HCT116 (cell line): ENCODE data around the gene LBHD1. TPM values are rescaled to one million over a fixed set of nuclear protein-coding genes. Genes with fewer than 3 reads are reported as not detected.

ENCODE experiments used
- ATAC-seq: fragments of 200-7000 bp; cut with Tn5 transposase; 2 replicates; pipeline ENCODE4 v1.9.1; 2020; ENCODE audit warnings: mild to moderate bottlenecking, moderate library complexity
- BruUV-seq: library from RNA; stranded (reverse); fragments of 400-500 nt; replicated peaks from 2 replicates; lab custom pipeline; 2021; lab: Mats Ljungman, UMichigan
- CTCF ChIA-PET: fragments of 300-600 bp; sonication (Branson Sonifier 250); formaldehyde crosslinking; loops from one replicate; lab custom pipeline; 2021; ENCODE audit warnings: antibody characterized with exemption; lab: Charles Lee
- POLR2A ChIA-PET: fragments of 300-600, 350-600 bp; sonication (Branson Sonifier 250); formaldehyde crosslinking; loops from one replicate; lab custom pipeline; 2021; ENCODE audit warnings: antibody characterized with exemption; lab: Charles Lee
- RAD21 ChIA-PET, 2 experiments: fragments of 300-600 bp; sonication (Branson Sonifier 250); formaldehyde crosslinking; loops; one replicate each; lab custom pipeline; 2023; ENCODE audit warnings: low total read pairs in 2 of 2; ENCODE audit not compliant: uncharacterized antibody in 2 of 2, unreplicated experiment in 2 of 2, low non-redundant PET in 1 of 2; lab: Charles Lee
- DNase-seq: peaks from one replicate; pipeline ENCODE4 v3.0.0-alpha.2; 2010; ENCODE audit warnings: low read depth, low spot score
- H2AFZ ChIP-seq: fragments of 200-600 bp; shearing (Covaris generic), sonication (generic); 2 replicates; pipeline ENCODE4 v1.6.1; 2017; ENCODE audit warnings: low read depth, mixed run types, mixed read lengths, antibody characterized with exemption, low read length; ENCODE audit not compliant: poor library complexity, severe bottlenecking
- H3K27ac ChIP-seq: 2 replicates; pipeline ENCODE4 v1.5.1; 2012; ENCODE audit warnings: low read depth, low read length
- H3K27me3 ChIP-seq: fragments of 200-600 bp; sonication (generic); 2 replicates; pipeline ENCODE4 v1.6.1; 2016; ENCODE audit warnings: mixed run types, low read length, mixed read lengths; ENCODE audit not compliant: insufficient read depth
- H3K36me3 ChIP-seq, 2 experiments: fragments of 200-500 bp in 1 of 2; fragments of 200-600 bp in 1 of 2; sonication (Bioruptor generic) in 1 of 2; sonication (generic) in 1 of 2; 2 replicates each; pipeline versions ENCODE4 v1.5.1 to v1.6.1; 2014 to 2016; ENCODE audit warnings: low read length in 2 of 2, inconsistent platforms in 1 of 2, mixed read lengths in 1 of 2, mixed run types in 1 of 2; ENCODE audit not compliant: insufficient read depth in 2 of 2, control insufficient read depth in 1 of 2
- H3K4me1 ChIP-seq, 2 experiments: fragments of 200-600 bp in 1 of 2; sonication (generic) in 1 of 2; 2 replicates each; pipeline versions ENCODE4 v1.5.1 to v1.6.1; 2012 to 2017; ENCODE audit warnings: low read length in 2 of 2, inconsistent platforms in 1 of 2, mild to moderate bottlenecking in 1 of 2, mixed read lengths in 1 of 2, mixed run types in 1 of 2, moderate library complexity in 1 of 2; ENCODE audit not compliant: insufficient read depth in 2 of 2, control insufficient read depth in 1 of 2
- H3K4me2 ChIP-seq: fragments of 200-600 bp; sonication (generic); 2 replicates; pipeline ENCODE4 v1.6.1; 2017; ENCODE audit warnings: mixed run types, low read length, mixed read lengths
- H3K4me3 ChIP-seq, 2 experiments: fragments of 200-600 bp in 1 of 2; sonication (generic) in 1 of 2; replicated peaks in 1 of 2; 2 replicates each; pipeline ENCODE4 v1.5.1; 2011 to 2016; ENCODE audit warnings: low read length in 2 of 2, control low read depth in 1 of 2, low read depth in 1 of 2, mild to moderate bottlenecking in 1 of 2, mixed read lengths in 1 of 2, mixed run types in 1 of 2
- H3K79me2 ChIP-seq: fragments of 200-600 bp; sonication (generic); 2 replicates; pipeline ENCODE4 v1.6.1; 2017; ENCODE audit warnings: mild to moderate bottlenecking, mixed run types, low read length, moderate library complexity, mixed read lengths; ENCODE audit not compliant: insufficient read depth
- H3K9ac ChIP-seq: fragments of 200-600 bp; sonication (generic); 2 replicates; pipeline ENCODE4 v1.6.1; 2016; ENCODE audit warnings: low read length, mixed read lengths
- H3K9me2 ChIP-seq: fragments of 200-600 bp; sonication (generic), shearing (Covaris generic); 2 replicates; pipeline ENCODE4 v1.6.1; 2017; ENCODE audit warnings: mixed run types, mild to moderate bottlenecking, moderate library complexity; ENCODE audit not compliant: insufficient read depth
- H3K9me3 ChIP-seq, 2 experiments: fragments of 200-500 bp in 1 of 2; fragments of 200-600 bp in 1 of 2; sonication (Bioruptor generic) in 1 of 2; sonication (generic) in 1 of 2; 2 replicates each; pipeline ENCODE4 v1.6.1; 2014 to 2017; ENCODE audit warnings: low read length in 2 of 2, mixed read lengths in 2 of 2, inconsistent platforms in 1 of 2, low read depth in 1 of 2, mild to moderate bottlenecking in 1 of 2, mixed run types in 1 of 2, moderate library complexity in 1 of 2; ENCODE audit not compliant: control insufficient read depth in 1 of 2, insufficient read depth in 1 of 2
- H4K20me1 ChIP-seq: fragments of 200-600 bp; sonication (generic), shearing (Covaris generic); 2 replicates; pipeline ENCODE4 v1.6.1; 2017; ENCODE audit warnings: mixed run types, mild to moderate bottlenecking, moderate library complexity; ENCODE audit not compliant: insufficient read depth
- CEBPB ChIP-seq: IDR thresholded peaks from 2 replicates; pipeline ENCODE4 v1.6.1; 2012; ENCODE audit warnings: low read depth
- ELF1 ChIP-seq: IDR thresholded peaks from 2 replicates; pipeline ENCODE4 v1.6.1; 2012; ENCODE audit warnings: low read depth, borderline replicate concordance
- FOSL1 ChIP-seq: IDR thresholded peaks from 2 replicates; pipeline ENCODE4 v1.6.1; 2012; ENCODE audit warnings: low read depth
- POLR2A ChIP-seq: IDR thresholded peaks from 2 replicates; pipeline ENCODE4 v1.7.0; 2011; ENCODE audit warnings: borderline replicate concordance; ENCODE audit not compliant: insufficient read depth, insufficient read length; ENCODE audit errors: extremely low read depth
- SIN3A ChIP-seq: IDR thresholded peaks from 2 replicates; pipeline ENCODE4 v1.6.1; 2012; ENCODE audit warnings: low read depth
- SP1 ChIP-seq: IDR thresholded peaks from 2 replicates; pipeline ENCODE4 v1.6.1; 2012; ENCODE audit warnings: low read depth
- TCF7L2 ChIP-seq: IDR thresholded peaks from 2 replicates; pipeline ENCODE4 v1.7.0; 2011; ENCODE audit warnings: borderline replicate concordance, inconsistent platforms; ENCODE audit not compliant: insufficient read depth, insufficient read length; ENCODE audit errors: extremely low read depth
- YY1 ChIP-seq: IDR thresholded peaks from 2 replicates; pipeline ENCODE4 v1.6.1; 2011; ENCODE audit warnings: low read length, low read depth, moderate library complexity, mild to moderate bottlenecking; ENCODE audit not compliant: insufficient replicate concordance; ENCODE audit errors: extremely low read depth
- ZNF274 ChIP-seq: fragments of 200-500 bp; sonication (Bioruptor generic); IDR thresholded peaks from 2 replicates; pipeline ENCODE4 v1.6.1; 2014; ENCODE audit warnings: mild to moderate bottlenecking, low read depth, low read length, inconsistent platforms
- intact Hi-C: fragments of 100-400 bp; cut with micrococcal nuclease; formaldehyde crosslinking; loops from 2 replicates; pipeline ENCODE4 v1.10.0; 2022
- total RNA-seq: library from RNA; stranded (reverse); gene quantifications from one replicate; pipeline ENCODE4 v1.2.1, GENCODE V29; 2021; ENCODE audit not compliant: unreplicated experiment
- TF ChIP-seq, protein P1 (sequence below): IDR thresholded peaks from 2 replicates; pipeline ENCODE4 v1.6.1; 2012
- TF ChIP-seq, protein P2 (sequence below): IDR thresholded peaks from 2 replicates; pipeline ENCODE4 v1.6.1; 2011; ENCODE audit warnings: mild to moderate bottlenecking, low read length, moderate library complexity; ENCODE audit not compliant: insufficient replicate concordance; ENCODE audit errors: extremely low read depth
- TF ChIP-seq, protein P3 (sequence below): IDR thresholded peaks from 2 replicates; pipeline ENCODE4 v1.6.1; 2012; ENCODE audit warnings: low read depth

The LBHD1 gene
- total RNA-seq, 1 experiment from 2014 or later: 14.7 TPM

GRCh38 chr11:62709247-62710000, 37.4 kb upstream of the LBHD1 start:
- Histone ChIP-seq H3K79me2 (peaks cover 24% of the 10 kb centered on the region), H2AFZ (no peak overlapping the region), H3K9ac (no peak overlapping the region), H3K27ac (no peak overlapping the region), H3K36me3 (peaks cover 24 to 44% of the 10 kb centered on the region in 2 experiments), H3K4me3 (no peak overlapping the region), H3K4me2 (no peak overlapping the region), H3K27me3 (no peaks in the 10 kb centered on the region), H3K9me2 (no peaks in the 10 kb centered on the region), H4K20me1 (no peaks in the 10 kb centered on the region), H3K4me1 (peaks cover 5 to 20% of the 10 kb centered on the region in 2 experiments), H3K9me3 (no peaks in the 10 kb centered on the region)
- no TSS peak for BruUV-seq
- DNase-seq: no peak
- TF ChIP-seq CEBPB (no peak), SP1 (no peak), ELF1 (no peak), TCF7L2 (no peak), YY1 (peak; percentile 75)
- intact Hi-C loops: no loop called here
- ATAC-seq: no peak
- RAD21 ChIA-PET: no interaction called here
- CTCF ChIA-PET: no interaction called here
- POLR2A ChIA-PET: interaction anchor here (0.9 kb wide), 1 partner anchor 41 kb away, joined by 3 read pairs; no protein-coding TSS in a partner anchor

DNA sequence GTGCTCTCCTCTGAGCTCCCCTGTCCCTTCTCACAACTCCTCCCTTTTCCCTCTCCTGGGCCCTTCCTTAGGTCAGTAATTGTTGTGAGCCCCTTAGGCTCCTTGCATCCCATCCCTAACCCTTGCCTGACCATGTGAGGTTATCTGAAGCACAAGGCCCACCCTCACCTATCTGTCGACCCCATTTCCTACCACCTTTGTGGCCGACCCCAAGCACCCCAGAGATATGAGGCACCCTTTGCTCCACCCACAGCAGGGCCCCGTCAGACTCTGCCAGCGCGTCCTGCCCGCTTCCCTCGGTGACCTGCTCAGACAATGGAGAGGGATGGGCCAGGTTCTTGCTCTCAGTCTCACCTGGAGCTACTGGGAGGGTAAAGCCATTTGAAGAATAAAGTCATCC, 36.7 kb upstream of the LBHD1 start:
- H3K36me3 ChIP-seq: peaks cover 18 to 40% of the 10 kb centered on the region in 2 experiments
- H3K9me3 ChIP-seq: no peaks in the 10 kb centered on the region
- intact Hi-C loops: no loop called here
- ChIA-PET POLR2A (interaction anchor here (0.9 kb wide), 1 partner anchor 40 kb away, joined by 3 read pairs; no protein-coding TSS in a partner anchor), CTCF (no interaction called here), RAD21 (no interaction called here)
- BruUV-seq: no TSS peak
- H4K20me1 ChIP-seq: no peaks in the 10 kb centered on the region
- DNase-seq (no peak), ATAC-seq (no peak)
- H3K4me2 ChIP-seq: no peak overlapping the region
- H3K79me2 ChIP-seq: peaks cover 20% of the 10 kb centered on the region
- no peaks in the 10 kb centered on the region for H3K9me2 ChIP-seq
- no peak overlapping the region for H3K27ac ChIP-seq
- H3K27me3 ChIP-seq: no peaks in the 10 kb centered on the region
- no peak overlapping the region for H3K9ac ChIP-seq
- peaks cover 5 to 20% of the 10 kb centered on the region in 2 experiments for H3K4me1 ChIP-seq
- H3K4me3 ChIP-seq: no peak overlapping the region
- no peak overlapping the region for H2AFZ ChIP-seq
- TF ChIP-seq ELF1 (no peak), POLR2A (no peak), ZNF274 (no peak), CEBPB (no peak), FOSL1 (no peak), SIN3A (no peak)
- TF ChIP-seq, protein P1, sequence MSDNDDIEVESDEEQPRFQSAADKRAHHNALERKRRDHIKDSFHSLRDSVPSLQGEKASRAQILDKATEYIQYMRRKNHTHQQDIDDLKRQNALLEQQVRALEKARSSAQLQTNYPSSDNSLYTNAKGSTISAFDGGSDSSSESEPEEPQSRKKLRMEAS: no peak
- TF ChIP-seq, protein P2, sequence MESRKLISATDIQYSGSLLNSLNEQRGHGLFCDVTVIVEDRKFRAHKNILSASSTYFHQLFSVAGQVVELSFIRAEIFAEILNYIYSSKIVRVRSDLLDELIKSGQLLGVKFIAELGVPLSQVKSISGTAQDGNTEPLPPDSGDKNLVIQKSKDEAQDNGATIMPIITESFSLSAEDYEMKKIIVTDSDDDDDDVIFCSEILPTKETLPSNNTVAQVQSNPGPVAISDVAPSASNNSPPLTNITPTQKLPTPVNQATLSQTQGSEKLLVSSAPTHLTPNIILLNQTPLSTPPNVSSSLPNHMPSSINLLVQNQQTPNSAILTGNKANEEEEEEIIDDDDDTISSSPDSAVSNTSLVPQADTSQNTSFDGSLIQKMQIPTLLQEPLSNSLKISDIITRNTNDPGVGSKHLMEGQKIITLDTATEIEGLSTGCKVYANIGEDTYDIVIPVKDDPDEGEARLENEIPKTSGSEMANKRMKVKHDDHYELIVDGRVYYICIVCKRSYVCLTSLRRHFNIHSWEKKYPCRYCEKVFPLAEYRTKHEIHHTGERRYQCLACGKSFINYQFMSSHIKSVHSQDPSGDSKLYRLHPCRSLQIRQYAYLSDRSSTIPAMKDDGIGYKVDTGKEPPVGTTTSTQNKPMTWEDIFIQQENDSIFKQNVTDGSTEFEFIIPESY: no peak
- TF ChIP-seq, protein P3, sequence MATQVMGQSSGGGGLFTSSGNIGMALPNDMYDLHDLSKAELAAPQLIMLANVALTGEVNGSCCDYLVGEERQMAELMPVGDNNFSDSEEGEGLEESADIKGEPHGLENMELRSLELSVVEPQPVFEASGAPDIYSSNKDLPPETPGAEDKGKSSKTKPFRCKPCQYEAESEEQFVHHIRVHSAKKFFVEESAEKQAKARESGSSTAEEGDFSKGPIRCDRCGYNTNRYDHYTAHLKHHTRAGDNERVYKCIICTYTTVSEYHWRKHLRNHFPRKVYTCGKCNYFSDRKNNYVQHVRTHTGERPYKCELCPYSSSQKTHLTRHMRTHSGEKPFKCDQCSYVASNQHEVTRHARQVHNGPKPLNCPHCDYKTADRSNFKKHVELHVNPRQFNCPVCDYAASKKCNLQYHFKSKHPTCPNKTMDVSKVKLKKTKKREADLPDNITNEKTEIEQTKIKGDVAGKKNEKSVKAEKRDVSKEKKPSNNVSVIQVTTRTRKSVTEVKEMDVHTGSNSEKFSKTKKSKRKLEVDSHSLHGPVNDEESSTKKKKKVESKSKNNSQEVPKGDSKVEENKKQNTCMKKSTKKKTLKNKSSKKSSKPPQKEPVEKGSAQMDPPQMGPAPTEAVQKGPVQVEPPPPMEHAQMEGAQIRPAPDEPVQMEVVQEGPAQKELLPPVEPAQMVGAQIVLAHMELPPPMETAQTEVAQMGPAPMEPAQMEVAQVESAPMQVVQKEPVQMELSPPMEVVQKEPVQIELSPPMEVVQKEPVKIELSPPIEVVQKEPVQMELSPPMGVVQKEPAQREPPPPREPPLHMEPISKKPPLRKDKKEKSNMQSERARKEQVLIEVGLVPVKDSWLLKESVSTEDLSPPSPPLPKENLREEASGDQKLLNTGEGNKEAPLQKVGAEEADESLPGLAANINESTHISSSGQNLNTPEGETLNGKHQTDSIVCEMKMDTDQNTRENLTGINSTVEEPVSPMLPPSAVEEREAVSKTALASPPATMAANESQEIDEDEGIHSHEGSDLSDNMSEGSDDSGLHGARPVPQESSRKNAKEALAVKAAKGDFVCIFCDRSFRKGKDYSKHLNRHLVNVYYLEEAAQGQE: no peak
